ENCODE data around the gene PAM16.

The PAM16 gene

GRCh38 chr16:4332623-4333307 lies 18.4 kb downstream of the PAM16 start:
- DNase-seq, result no peak

DNA sequence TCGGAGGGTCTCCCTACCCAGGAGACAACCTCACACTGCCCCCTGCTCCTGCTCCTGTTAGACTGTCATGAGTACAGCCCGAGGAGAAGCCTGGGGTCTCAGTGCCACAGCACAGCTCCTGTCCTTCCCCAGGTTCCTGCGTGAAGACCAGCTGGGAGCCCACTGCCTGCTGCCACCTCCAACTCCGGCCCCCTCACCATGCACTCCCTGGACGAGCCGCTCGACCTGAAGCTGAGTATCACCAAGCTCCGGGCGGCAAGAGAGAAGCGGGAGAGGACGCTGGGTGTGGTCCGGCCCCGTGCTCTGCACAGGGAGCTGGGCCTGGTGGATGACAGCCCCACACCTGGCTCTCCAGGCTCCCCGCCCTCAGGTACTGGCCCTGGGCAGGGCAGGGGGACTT lies 19.0 kb downstream of the PAM16 start:
- no peak for DNase-seq

GRCh38 chr16:4330277-4330874 lies 20.7 kb downstream of the PAM16 start:
- peak; percentile 59 for DNase-seq

GRCh38 chr16:4328782-4329775 lies 22.0 kb downstream of the PAM16 start:
- no peak for DNase-seq

GRCh38 chr16:4328046-4328781 lies 22.9 kb downstream of the PAM16 start:
- no peak for DNase-seq

DNA sequence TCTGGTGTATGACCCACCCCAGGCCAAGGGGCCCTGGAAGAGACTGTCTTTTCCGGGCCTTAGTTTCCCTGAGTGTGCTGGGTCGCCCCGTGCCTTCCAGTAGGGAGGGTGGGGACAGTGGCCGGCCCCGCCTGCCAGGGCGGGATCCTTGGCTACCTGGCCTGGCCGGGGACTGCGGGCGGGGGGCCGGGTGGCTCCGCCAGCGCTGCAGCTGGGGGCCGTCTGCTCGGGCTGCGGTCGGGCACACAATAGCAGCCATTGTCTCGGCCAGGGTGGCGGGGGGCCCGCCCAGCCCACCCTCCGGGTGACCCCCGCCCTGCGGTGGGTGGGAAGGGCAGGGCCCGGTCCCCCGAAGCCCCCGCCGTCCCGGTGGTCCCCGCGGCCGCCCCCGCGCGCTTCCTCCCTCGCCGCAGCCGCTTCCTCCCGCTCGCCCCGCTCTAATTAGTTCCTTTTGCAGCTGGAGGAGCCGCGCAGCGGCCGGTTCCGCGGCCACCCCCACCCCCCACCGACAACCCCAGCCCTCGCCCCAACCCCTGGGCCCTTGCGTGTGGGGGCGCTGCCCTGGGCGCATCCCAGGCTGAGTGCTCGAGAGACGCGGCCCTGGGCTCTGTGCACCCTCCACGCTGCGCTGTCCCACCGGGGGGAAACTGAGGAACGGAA lies 23.6 kb downstream of the PAM16 start:
- DNase-seq, result no peak

DNA sequence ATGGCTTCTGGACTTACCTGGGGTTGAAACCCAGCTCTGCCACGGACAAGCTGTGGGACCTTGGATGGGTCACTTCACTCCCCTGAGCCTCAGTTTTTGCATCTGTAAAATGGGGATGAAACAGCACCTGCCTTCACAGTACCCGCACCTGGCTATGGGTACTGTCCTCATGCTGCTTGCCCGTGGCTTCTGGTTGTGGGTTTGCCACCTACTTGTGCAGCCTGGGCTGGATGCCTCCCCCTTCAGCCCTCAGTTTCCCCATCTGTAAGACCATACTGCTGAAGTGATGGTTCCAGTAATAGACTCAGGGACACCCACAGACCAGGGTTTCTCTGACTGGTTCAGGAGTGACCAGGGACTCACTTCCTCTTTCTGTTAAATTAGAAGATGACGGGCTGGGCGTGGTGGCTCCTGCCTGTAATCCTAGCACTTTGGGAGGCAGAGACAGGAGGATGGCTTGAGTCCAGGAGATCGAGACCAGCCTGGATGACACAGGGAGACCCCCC lies 25.8 kb downstream of the PAM16 start:
- DNase-seq, result no peak

DNA sequence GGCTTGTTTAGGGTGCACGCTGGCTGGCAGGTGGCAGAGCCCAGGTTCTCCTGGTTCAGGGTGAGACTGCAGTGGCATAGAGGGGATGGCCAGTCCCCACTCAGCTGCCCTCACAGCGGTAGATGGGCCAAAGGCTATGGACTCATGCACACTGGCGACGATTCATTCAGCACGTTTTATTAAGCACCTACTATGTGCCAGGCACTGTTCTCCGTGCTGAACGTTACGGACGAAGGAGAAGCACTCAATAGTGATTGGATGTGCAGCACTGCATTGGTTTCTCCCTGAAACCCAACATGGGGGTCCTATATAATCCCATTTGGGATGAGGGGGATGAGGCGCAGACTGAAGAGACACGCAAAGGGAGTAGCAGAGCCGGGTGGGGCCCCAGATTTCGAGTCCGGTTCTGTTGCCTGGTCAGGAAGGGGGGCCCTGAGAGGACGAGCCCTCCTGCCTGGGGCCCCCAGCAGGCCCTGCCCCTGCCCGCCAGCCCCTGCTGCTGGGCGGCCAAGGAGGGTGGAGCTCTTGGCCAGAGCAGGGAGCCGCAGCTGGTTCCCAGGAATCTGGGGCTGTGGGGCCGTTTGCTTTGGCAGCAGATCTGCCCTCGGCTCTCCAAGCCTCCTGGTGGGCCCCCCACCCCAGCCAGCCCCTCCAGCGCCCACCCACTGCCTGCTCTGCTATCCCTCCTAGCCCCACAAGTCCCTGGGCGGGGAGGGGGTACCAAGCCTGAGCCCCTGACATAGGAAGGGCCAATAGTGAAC lies 26.4 kb downstream of the PAM16 start:
- no peak for DNase-seq

GRCh38 chr16:4323845-4324488 lies 27.2 kb downstream of the PAM16 start:
- no peak for DNase-seq

DNA sequence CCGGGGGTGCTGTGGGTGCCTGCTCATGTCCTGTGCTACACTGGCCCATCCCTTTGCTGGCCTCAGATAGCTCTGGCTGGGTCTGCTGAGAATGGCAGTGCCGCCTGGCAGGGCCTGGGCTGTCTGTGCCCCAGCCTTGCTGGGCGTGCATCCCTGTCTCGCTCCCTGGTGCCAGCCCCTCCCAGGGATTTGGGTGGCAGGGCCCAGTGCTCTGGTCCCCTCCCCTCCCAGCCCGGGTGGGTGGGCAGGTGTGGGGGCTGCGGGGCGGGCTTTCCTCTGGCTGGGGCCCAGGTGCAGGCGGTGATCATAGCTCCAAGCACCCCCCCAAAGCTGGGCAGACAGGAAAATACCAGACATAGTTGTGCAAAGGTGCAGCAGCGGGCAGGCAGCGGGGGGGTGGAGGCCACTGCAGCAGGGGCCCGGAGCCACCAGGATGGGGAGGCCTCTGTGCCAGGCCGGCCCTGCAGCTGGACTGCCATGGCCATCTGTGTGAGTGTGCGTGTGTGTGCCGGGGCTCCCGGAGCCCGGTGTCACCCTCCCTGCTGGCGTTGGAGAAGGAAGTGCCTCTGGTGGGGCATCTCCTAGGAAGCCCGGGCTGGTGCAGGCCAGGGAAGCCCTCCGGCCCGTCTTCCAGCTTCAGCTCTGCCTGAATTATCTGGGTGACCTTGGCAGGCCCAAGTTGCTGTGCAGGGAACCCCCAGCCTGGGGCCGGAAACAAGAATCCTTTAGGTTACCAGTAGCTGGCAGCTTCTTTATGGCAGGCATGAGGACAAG lies 27.9 kb downstream of the PAM16 start:
- no peak for DNase-seq

DNA sequence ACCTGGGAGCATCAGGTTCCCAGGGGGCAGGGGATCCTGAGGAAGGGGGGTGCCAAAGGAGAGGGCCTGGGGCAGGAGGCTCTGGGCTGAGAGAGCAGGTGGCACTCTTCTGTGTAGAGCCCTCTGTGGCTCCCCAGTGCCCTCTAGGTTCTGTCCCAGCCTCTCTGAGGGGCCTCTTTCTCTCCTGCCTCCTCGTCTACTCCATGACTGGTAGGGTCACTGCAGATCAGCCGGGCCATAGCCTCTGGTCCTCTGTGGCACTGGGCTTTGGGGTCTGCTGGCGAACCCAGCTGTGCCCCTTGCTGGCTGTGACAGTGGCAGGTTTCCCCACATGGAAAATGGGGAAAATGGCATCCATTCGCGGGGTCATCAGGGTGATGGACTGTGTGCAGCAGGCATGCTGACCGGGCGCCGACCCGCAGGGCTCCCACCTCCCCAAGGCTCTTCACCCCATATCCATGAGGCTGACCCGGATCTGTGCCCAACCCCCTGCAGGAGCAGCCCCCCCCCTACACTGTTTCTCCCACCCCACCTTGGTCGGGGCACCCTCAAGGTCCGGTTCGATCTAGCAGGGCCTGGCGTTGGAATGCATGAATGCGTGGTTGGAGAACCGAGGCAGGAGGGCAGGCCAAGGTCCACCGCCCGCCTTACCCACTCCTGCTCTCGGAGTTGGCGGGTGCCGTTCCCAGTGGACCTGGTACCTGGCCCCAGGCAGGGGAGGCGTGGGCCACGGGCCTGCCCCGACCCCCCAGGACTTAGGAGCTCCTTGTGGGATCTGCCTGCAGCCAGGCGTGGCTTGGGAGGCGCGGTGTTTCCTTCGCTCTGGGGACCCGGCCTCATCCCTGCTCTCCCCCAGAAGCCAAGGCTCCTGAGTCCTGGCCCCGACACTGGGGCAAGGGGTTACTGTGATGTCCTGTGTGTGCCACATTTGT lies 28.7 kb downstream of the PAM16 start:
- DNase-seq, result no peak

GRCh38 chr16:4321286-4322120 lies 29.6 kb downstream of the PAM16 start:
- DNase-seq, result no peak

DNA sequence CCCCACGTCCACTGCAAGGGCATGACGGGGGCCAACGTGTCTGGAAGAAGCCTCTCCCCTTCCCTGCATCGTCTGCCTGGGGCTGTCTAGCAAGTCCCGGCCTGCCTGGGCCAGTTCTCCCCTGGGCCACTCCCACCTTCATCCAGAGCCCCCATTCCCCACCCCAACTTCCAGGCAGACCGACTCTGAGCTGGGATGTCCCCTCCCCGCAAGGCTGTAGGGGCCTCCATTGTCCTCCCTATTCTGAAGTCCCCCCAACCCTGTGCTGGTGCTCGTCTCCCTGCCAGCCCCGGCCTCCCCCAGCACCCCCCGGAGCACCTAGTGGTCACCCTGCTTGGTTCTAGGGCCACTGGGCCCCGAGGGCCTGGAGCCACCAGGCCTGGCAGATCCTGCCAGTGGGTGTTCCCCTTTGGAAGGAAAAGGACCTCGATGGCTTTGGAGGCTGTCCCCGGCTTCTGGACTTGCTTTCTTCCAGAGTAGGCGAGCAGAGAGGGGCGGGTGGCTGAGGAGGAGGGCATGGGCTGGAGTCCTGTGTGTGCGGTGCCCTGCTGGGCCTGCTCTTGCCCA lies 30.5 kb downstream of the PAM16 start:
- no peak for DNase-seq

GRCh38 chr16:4319454-4320421 lies 31.4 kb downstream of the PAM16 start:
- DNase-seq, result no peak

GRCh38 chr16:4318967-4319366 lies 32.2 kb downstream of the PAM16 start:
- no peak for DNase-seq

- DNase-seq, result no peak
These were observed 32.6 kb downstream of the PAM16 start for GRCh38 chr16:4318451-4318910.
